ENCODE results near the gene PITPNB. TPM values are rescaled to one million over a fixed set of nuclear protein-coding genes. Genes with fewer than 3 reads are reported as not detected.
A peak's percentile ranks its signal among the peaks of the same experiment; 100 is the strongest.

The PITPNB gene
- total RNA-seq, 4 donors from 2014 or later, result 12.1 to 18.7 (median 16.1) TPM

DNA sequence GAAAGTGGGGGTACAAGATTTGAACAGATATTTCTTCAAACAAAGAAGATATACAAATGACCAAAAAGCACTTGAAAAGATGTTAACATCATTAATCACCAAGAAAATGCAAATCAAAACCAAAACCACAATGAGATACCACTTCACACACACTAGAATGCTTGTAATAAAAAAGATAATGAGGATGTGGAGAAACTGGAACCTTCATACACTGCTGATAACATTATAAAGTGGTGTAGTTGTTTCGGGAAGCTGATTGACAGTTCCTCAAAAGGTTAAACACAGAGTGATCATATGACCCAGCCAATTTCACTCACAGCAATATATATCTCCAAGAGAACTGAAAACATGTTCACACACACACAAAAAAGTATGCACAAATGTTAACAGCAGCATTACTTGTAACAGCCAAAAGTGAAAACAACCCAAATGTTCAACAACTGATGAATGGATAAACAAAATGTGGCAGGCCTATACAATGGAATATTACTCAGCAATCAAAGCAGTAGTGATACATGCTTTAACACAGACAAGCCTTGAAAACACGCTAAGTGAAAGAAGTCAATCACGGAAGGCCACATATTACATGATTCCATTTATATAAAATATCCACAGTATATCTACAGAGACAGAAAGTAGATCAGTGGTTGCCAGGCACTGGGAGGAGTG is 15.1 kb downstream of the PITPNB start:
- H3K9me3 ChIP-seq, result no peaks in the 10 kb centered on the region
- peaks cover 0 to 20% of the 10 kb centered on the region in 2 donors for H3K36me3 ChIP-seq
- H3K27ac ChIP-seq, result no peak overlapping the region
- DNase-seq (no peak), ATAC-seq (no peak)
- TF ChIP-seq POLR2A (IDR thresholded peaks at IDR 0.05), result no peak
- TF ChIP-seq CTCF (IDR thresholded peaks at IDR 0.05 in 4 of 5, conservative IDR thresholded peaks at IDR 0.05 in 1 of 5), result no peak
- in situ Hi-C loops (cut with MboI; ENCODE audit: low sequenced_read_pairs in 4 of 4), result no loop called here
- intact Hi-C loops (cut with DNase I; ENCODE audit: low total_unique reads), result no loop called here
- no peaks in the 10 kb centered on the region for H3K4me1 ChIP-seq
- no peaks in the 10 kb centered on the region for H3K27me3 ChIP-seq
- no peak overlapping the region for H3K4me3 ChIP-seq

- no peaks in the 10 kb centered on the region for H3K27me3 ChIP-seq
- no peak overlapping the region for H3K4me3 ChIP-seq
- in situ Hi-C loops (cut with MboI; ENCODE audit: low sequenced_read_pairs in 4 of 4), result no loop called here
- ATAC-seq, result no peak
- H3K36me3 ChIP-seq, result peaks cover 0 to 36% of the 10 kb centered on the region in 2 donors
- DNase-seq, result no peak
- no peak overlapping the region for H3K27ac ChIP-seq
- no peaks in the 10 kb centered on the region for H3K9me3 ChIP-seq
- intact Hi-C loops (cut with DNase I; ENCODE audit: low total_unique reads), result no loop called here
- no peak for TF ChIP-seq POLR2A (IDR thresholded peaks at IDR 0.05)
- no peaks in the 10 kb centered on the region for H3K4me1 ChIP-seq
Observed at GRCh38 chr22:27900153-27900552, 18.9 kb downstream of the PITPNB start.

DNA sequence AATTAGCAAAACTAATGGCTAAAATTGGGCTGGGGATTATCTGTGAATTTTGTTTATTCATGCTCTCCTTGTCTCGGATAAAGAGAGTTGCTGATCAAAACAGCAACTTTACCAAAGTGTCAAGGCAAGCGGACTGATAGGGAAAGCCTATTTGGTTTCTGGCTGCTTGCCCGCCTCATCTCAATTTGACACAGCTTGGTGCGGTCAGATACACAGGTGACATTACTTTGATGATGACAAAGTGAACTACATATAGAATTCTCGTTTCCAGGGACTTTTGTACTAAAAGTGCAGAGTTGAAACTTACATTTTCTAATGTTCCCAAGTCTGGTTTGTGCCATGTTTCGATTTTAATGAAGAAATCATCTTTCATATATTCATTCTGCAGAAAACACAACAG is 22.8 kb downstream of the PITPNB start:
- Histone ChIP-seq H3K4me3 (no peak overlapping the region), H3K27ac (no peak overlapping the region), H3K36me3 (peaks cover 0 to 50% of the 10 kb centered on the region in 2 donors), H3K4me1 (peaks cover 8 to 9% of the 10 kb centered on the region in 2 donors), H3K27me3 (no peaks in the 10 kb centered on the region), H3K9me3 (no peaks in the 10 kb centered on the region)
- intact Hi-C loops (cut with DNase I; ENCODE audit: low total_unique reads), result no loop called here
- no peak for TF ChIP-seq CTCF (IDR thresholded peaks at IDR 0.05 in 4 of 5, conservative IDR thresholded peaks at IDR 0.05 in 1 of 5)
- no peak for TF ChIP-seq POLR2A (IDR thresholded peaks at IDR 0.05)
- in situ Hi-C loops (cut with MboI; ENCODE audit: low sequenced_read_pairs in 4 of 4), result loop anchor here in 3 of 4 donors (25.0 kb wide), 1 partner anchor 691 kb away; no protein-coding TSS in a partner anchor
- ATAC-seq, result no peak
- DNase-seq, result no peak

DNA sequence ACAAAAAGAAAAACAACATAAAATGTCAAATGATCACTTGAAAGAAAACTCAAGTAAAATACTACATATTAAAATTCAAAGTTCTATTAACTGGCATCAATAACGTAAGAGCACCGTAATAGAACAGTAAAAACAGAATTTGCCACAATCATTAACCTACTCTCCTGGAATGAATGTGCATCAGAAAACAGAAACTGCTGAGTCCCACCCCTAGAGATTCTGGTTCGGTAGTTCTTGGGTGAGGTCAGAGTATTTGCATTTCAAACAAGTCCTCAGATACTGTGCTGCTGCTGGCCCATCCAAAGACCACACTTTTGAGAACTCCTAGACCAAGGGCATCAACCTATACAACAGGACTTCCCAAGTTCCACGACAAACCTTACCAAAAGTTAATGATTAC is 23.5 kb downstream of the PITPNB start:
- peaks cover 8 to 9% of the 10 kb centered on the region in 2 donors for H3K4me1 ChIP-seq
- H3K4me3 ChIP-seq, result no peak overlapping the region
- intact Hi-C loops (cut with DNase I; ENCODE audit: low total_unique reads), result no loop called here
- ATAC-seq (no peak), DNase-seq (no peak)
- H3K27me3 ChIP-seq, result no peaks in the 10 kb centered on the region
- no peaks in the 10 kb centered on the region for H3K9me3 ChIP-seq
- TF ChIP-seq CTCF (IDR thresholded peaks at IDR 0.05 in 4 of 5, conservative IDR thresholded peaks at IDR 0.05 in 1 of 5) (no peak), POLR2A (IDR thresholded peaks at IDR 0.05) (no peak)
- H3K36me3 ChIP-seq, result peaks cover 0 to 56% of the 10 kb centered on the region in 2 donors
- no peak overlapping the region for H3K27ac ChIP-seq
- in situ Hi-C loops (cut with MboI; ENCODE audit: low sequenced_read_pairs in 4 of 4), result loop anchor here in 3 of 4 donors (25.0 kb wide), 1 partner anchor 692 kb away; no protein-coding TSS in a partner anchor

DNA sequence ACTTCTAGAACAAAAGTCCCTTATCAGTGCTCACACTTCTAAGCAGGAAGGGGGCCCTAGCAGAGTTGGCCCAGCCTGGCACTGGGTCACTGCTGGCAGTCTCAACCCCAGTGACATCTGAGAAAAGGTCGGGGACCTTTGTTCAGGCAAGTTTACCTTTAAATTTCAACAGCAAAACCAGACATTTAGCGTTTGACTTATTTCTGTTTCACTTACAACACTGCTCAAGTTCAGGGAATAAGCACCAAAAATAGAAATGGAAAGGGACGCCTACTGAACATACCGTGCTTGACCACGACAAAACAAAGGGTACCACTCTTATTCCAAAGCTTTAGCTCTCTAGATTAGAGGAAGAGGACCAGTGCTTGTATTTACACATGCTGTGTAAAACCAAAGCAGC is 26.2 kb downstream of the PITPNB start:
- no peak for TF ChIP-seq POLR2A (IDR thresholded peaks at IDR 0.05)
- no peak for TF ChIP-seq CTCF (IDR thresholded peaks at IDR 0.05 in 4 of 5, conservative IDR thresholded peaks at IDR 0.05 in 1 of 5)
- H3K27ac ChIP-seq, result peak overlapping the region; percentile 53 to 70 (median 56)

More for the DNA sequence above, 26.2 kb downstream of the PITPNB start:
- no peaks in the 10 kb centered on the region for H3K9me3 ChIP-seq
- in situ Hi-C loops (cut with MboI; ENCODE audit: low sequenced_read_pairs in 4 of 4), result loop anchor here in 3 of 4 donors (25.0 kb wide), 1 partner anchor 694 kb away; no protein-coding TSS in a partner anchor
- ATAC-seq (no peak), DNase-seq (no peak)
- H3K27me3 ChIP-seq, result no peaks in the 10 kb centered on the region
- intact Hi-C loops (cut with DNase I; ENCODE audit: low total_unique reads), result no loop called here
- no peak overlapping the region for H3K4me3 ChIP-seq
- peaks cover 8 to 9% of the 10 kb centered on the region in 2 donors for H3K4me1 ChIP-seq
- peaks cover 0 to 77% of the 10 kb centered on the region in 2 donors for H3K36me3 ChIP-seq

Measured in gastrocnemius medialis (tissue), 4 donors.